Glomerular visceral epithelial cell (primary cell): ENCODE measurements around the gene CDH15.
"Not testable (repeated sequence)": the region's sequence is repeated elsewhere in the genome, so short reads cannot be mapped to it uniquely, and the experiment has no call there.

ENCODE experiments used
- DNase-seq: peaks from one replicate; pipeline ENCODE4 v3.0.0-alpha.2; 2016; ENCODE audit errors: extremely low spot score

Gene CDH15

GRCh38 chr16:89187770-89188392 is 16.3 kb downstream of the CDH15 start:
- no peak for DNase-seq

- not testable (repeated sequence) for DNase-seq
These were observed 17.2 kb downstream of the CDH15 start for GRCh38 chr16:89188471-89189357.

- no peak for DNase-seq
These were observed 17.9 kb downstream of the CDH15 start for GRCh38 chr16:89189358-89190025.

GRCh38 chr16:89190150-89190958 is 18.8 kb downstream of the CDH15 start:
- no peak for DNase-seq

GRCh38 chr16:89191033-89191900 is 19.7 kb downstream of the CDH15 start:
- DNase-seq, result no peak

GRCh38 chr16:89191901-89192185 is 20.3 kb downstream of the CDH15 start:
- DNase-seq, result no peak

GRCh38 chr16:89192186-89192955 is 20.8 kb downstream of the CDH15 start:
- DNase-seq, result peak; percentile 70

GRCh38 chr16:89192956-89193575 is 21.5 kb downstream of the CDH15 start:
- no peak for DNase-seq

GRCh38 chr16:89193576-89194293 is 22.2 kb downstream of the CDH15 start:
- DNase-seq, result no peak

GRCh38 chr16:89194340-89195311 is 23.1 kb downstream of the CDH15 start:
- no peak for DNase-seq

- no peak for DNase-seq
These were observed 24.1 kb downstream of the CDH15 start for GRCh38 chr16:89195521-89196171.

- DNase-seq, result no peak
These were observed 25.6 kb downstream of the CDH15 start for GRCh38 chr16:89197033-89197632.

GRCh38 chr16:89197633-89198416 is 26.3 kb downstream of the CDH15 start:
- DNase-seq, result no peak

- DNase-seq, result no peak
These were observed 27.1 kb downstream of the CDH15 start for GRCh38 chr16:89198417-89199240.
